HEK293 (cell line): ENCODE results near the gene SYTL5.

ENCODE experiments used
- SP2 ChIP-seq: fragments of 450-650 bp; formaldehyde crosslinking; IDR thresholded peaks from 2 replicates; pipeline ENCODE4 v1.5.1; 2016; ENCODE audit warnings: missing biosample characterization, missing genetic modification characterization
- SP3 ChIP-seq: fragments of 450-650 bp; formaldehyde crosslinking; IDR thresholded peaks from 2 replicates; pipeline ENCODE4 v1.5.1; 2016; ENCODE audit warnings: missing biosample characterization, missing genetic modification characterization
- ZBTB20 ChIP-seq: fragments of 450-650 bp; formaldehyde crosslinking; IDR thresholded peaks from 2 replicates; pipeline ENCODE4 v1.5.1; 2016; ENCODE audit warnings: missing biosample characterization, missing genetic modification characterization
- ZNF121 ChIP-seq: fragments of 450-650 bp; formaldehyde crosslinking; IDR thresholded peaks from 2 replicates; pipeline ENCODE4 v1.5.1; 2016; ENCODE audit warnings: missing biosample characterization, missing genetic modification characterization
- ZNF155 ChIP-seq: fragments of 450-650 bp; formaldehyde crosslinking; IDR thresholded peaks from 2 replicates; pipeline ENCODE4 v1.5.1; 2016; ENCODE audit warnings: missing biosample characterization, missing genetic modification characterization
- ZNF24 ChIP-seq: fragments of 450-650 bp; formaldehyde crosslinking; IDR thresholded peaks from 2 replicates; pipeline ENCODE4 v1.5.1; 2016; ENCODE audit warnings: missing biosample characterization, missing genetic modification characterization
- ZNF274 ChIP-seq, 2 experiments: fragments of 200-500 bp in 1 of 2; fragments of 450-650 bp in 1 of 2; sonication (Bioruptor generic) in 1 of 2; formaldehyde crosslinking in 1 of 2; IDR thresholded peaks; 2 replicates each; pipeline versions ENCODE4 v1.5.1 to v1.6.1; 2014 to 2016; ENCODE audit warnings: borderline replicate concordance in 1 of 2, inconsistent platforms in 1 of 2, low read length in 1 of 2, missing biosample characterization in 1 of 2, missing genetic modification characterization in 1 of 2
- ZNF610 ChIP-seq: fragments of 450-650 bp; formaldehyde crosslinking; IDR thresholded peaks from 2 replicates; pipeline ENCODE4 v1.5.1; 2016; ENCODE audit warnings: missing biosample characterization, missing genetic modification characterization, borderline replicate concordance
- ZNF792 ChIP-seq: fragments of 450-650 bp; formaldehyde crosslinking; IDR thresholded peaks from 2 replicates; pipeline ENCODE4 v1.5.1; 2016; ENCODE audit warnings: missing biosample characterization, missing genetic modification characterization
- TF ChIP-seq, protein P1 (sequence below): fragments of 450-650 bp; formaldehyde crosslinking; IDR thresholded peaks from 2 replicates; pipeline ENCODE4 v1.5.1; 2016; ENCODE audit warnings: missing biosample characterization, missing genetic modification characterization
- TF ChIP-seq, protein P2 (sequence below): fragments of 450-650 bp; formaldehyde crosslinking; IDR thresholded peaks from 2 replicates; pipeline ENCODE4 v1.5.1; 2016; ENCODE audit warnings: missing biosample characterization, missing genetic modification characterization
- TF ChIP-seq, protein P3 (sequence below): fragments of 450-650 bp; formaldehyde crosslinking; IDR thresholded peaks from 2 replicates; pipeline ENCODE4 v1.5.1; 2016; ENCODE audit warnings: missing biosample characterization, missing genetic modification characterization
- TF ChIP-seq, protein P4 (sequence below): fragments of 450-650 bp; formaldehyde crosslinking; IDR thresholded peaks from 2 replicates; pipeline ENCODE4 v1.5.1; 2016; ENCODE audit warnings: missing biosample characterization, missing genetic modification characterization

DNA sequence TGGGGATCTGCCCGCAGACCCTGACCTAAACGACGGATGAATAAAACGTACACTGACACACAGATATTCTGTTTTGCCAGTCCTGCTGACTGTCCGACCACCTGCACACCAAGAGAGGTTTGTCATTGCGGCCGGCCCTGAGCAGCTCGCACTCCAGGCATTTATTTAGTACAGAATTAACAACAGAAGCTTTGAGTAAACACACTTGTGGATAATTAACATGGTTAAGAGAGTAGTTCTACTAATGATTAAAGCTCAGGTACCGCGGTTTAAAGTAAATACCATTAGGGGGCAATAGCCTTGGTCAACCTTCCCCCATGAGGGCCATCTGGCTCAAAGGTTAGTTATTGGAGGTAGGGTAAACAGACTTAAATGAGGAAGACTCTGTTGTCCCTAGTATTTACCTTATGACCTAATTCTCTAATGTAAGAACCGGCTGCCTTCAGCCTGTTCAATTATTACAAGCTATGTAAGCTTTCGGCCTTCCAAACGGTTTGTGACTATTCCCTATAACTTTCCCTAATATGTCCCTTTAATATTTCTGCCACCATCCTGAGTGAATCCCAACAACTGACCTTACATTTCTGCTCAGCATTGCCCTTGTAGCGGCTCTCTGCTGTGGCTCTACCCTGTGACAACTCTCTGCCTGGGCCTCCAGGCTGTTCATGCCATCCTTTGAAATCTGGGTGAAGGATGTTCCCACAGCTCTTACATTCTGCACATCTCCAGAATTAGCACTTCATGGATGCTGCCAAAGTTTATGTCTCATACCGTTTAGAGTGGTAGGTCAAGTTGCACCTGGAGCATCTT is 46.9 kb upstream of the SYTL5 start:
- TF ChIP-seq ZNF792 (tag by site-specific recombination): no peak
- no peak for TF ChIP-seq ZNF155 (tag by site-specific recombination)
- TF ChIP-seq, protein P1, sequence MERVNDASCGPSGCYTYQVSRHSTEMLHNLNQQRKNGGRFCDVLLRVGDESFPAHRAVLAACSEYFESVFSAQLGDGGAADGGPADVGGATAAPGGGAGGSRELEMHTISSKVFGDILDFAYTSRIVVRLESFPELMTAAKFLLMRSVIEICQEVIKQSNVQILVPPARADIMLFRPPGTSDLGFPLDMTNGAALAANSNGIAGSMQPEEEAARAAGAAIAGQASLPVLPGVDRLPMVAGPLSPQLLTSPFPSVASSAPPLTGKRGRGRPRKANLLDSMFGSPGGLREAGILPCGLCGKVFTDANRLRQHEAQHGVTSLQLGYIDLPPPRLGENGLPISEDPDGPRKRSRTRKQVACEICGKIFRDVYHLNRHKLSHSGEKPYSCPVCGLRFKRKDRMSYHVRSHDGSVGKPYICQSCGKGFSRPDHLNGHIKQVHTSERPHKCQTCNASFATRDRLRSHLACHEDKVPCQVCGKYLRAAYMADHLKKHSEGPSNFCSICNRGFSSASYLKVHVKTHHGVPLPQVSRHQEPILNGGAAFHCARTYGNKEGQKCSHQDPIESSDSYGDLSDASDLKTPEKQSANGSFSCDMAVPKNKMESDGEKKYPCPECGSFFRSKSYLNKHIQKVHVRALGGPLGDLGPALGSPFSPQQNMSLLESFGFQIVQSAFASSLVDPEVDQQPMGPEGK (tag by site-specific recombination): no peak
- TF ChIP-seq, protein P2, sequence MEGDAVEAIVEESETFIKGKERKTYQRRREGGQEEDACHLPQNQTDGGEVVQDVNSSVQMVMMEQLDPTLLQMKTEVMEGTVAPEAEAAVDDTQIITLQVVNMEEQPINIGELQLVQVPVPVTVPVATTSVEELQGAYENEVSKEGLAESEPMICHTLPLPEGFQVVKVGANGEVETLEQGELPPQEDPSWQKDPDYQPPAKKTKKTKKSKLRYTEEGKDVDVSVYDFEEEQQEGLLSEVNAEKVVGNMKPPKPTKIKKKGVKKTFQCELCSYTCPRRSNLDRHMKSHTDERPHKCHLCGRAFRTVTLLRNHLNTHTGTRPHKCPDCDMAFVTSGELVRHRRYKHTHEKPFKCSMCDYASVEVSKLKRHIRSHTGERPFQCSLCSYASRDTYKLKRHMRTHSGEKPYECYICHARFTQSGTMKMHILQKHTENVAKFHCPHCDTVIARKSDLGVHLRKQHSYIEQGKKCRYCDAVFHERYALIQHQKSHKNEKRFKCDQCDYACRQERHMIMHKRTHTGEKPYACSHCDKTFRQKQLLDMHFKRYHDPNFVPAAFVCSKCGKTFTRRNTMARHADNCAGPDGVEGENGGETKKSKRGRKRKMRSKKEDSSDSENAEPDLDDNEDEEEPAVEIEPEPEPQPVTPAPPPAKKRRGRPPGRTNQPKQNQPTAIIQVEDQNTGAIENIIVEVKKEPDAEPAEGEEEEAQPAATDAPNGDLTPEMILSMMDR (tag by site-specific recombination): no peak
- no peak for TF ChIP-seq SP2 (tag by site-specific recombination)
- no peak for TF ChIP-seq ZNF274 (IDR thresholded peaks at IDR 0.05; ENCODE audit: low read length)
- no peak for TF ChIP-seq ZNF274 (tag by site-specific recombination; IDR thresholded peaks at IDR 0.05; ENCODE audit: borderline replicate concordance)
- no peak for TF ChIP-seq SP3 (tag by site-specific recombination)
- TF ChIP-seq, protein P3, sequence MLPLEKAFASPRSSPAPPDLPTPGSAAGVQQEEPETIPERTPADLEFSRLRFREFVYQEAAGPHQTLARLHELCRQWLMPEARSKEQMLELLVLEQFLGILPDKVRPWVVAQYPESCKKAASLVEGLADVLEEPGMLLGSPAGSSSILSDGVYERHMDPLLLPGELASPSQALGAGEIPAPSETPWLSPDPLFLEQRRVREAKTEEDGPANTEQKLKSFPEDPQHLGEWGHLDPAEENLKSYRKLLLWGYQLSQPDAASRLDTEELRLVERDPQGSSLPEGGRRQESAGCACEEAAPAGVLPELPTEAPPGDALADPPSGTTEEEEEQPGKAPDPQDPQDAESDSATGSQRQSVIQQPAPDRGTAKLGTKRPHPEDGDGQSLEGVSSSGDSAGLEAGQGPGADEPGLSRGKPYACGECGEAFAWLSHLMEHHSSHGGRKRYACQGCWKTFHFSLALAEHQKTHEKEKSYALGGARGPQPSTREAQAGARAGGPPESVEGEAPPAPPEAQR (tag by site-specific recombination): no peak
- no peak for TF ChIP-seq ZNF610 (tag by site-specific recombination)
- no peak for TF ChIP-seq ZBTB20 (tag by site-specific recombination)
- TF ChIP-seq ZNF121 (tag by site-specific recombination): no peak
- no peak for TF ChIP-seq ZNF24
- TF ChIP-seq, protein P4, sequence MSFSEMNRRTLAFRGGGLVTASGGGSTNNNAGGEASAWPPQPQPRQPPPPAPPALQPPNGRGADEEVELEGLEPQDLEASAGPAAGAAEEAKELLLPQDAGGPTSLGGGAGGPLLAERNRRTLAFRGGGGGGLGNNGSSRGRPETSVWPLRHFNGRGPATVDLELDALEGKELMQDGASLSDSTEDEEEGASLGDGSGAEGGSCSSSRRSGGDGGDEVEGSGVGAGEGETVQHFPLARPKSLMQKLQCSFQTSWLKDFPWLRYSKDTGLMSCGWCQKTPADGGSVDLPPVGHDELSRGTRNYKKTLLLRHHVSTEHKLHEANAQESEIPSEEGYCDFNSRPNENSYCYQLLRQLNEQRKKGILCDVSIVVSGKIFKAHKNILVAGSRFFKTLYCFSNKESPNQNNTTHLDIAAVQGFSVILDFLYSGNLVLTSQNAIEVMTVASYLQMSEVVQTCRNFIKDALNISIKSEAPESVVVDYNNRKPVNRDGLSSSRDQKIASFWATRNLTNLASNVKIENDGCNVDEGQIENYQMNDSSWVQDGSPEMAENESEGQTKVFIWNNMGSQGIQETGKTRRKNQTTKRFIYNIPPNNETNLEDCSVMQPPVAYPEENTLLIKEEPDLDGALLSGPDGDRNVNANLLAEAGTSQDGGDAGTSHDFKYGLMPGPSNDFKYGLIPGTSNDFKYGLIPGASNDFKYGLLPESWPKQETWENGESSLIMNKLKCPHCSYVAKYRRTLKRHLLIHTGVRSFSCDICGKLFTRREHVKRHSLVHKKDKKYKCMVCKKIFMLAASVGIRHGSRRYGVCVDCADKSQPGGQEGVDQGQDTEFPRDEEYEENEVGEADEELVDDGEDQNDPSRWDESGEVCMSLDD (tag by site-specific recombination): no peak
